Measurements from ENCODE around the gene SPDEF.

The SPDEF gene

GRCh38 chr6:34531580-34532201 is 24.4 kb downstream of the SPDEF start:
- TF ChIP-seq, protein P1, sequence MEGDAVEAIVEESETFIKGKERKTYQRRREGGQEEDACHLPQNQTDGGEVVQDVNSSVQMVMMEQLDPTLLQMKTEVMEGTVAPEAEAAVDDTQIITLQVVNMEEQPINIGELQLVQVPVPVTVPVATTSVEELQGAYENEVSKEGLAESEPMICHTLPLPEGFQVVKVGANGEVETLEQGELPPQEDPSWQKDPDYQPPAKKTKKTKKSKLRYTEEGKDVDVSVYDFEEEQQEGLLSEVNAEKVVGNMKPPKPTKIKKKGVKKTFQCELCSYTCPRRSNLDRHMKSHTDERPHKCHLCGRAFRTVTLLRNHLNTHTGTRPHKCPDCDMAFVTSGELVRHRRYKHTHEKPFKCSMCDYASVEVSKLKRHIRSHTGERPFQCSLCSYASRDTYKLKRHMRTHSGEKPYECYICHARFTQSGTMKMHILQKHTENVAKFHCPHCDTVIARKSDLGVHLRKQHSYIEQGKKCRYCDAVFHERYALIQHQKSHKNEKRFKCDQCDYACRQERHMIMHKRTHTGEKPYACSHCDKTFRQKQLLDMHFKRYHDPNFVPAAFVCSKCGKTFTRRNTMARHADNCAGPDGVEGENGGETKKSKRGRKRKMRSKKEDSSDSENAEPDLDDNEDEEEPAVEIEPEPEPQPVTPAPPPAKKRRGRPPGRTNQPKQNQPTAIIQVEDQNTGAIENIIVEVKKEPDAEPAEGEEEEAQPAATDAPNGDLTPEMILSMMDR (IDR thresholded peaks at IDR 0.05; ENCODE audit: control insufficient read depth, extremely low read depth, insufficient read depth) = no peak
- DNase-seq (ENCODE audit: low read depth) = no peak
- no peak overlapping the region for H3K4me3 ChIP-seq (ENCODE audit: low read depth, low read length)

- DNase-seq (ENCODE audit: low read depth) = no peak
- TF ChIP-seq, protein P1 (IDR thresholded peaks at IDR 0.05; ENCODE audit: control insufficient read depth, extremely low read depth, insufficient read depth) = no peak
- no peak overlapping the region for H3K4me3 ChIP-seq (ENCODE audit: low read depth, low read length)
Measured at GRCh38 chr6:34530753-34531365, 25.3 kb downstream of the SPDEF start.

DNA sequence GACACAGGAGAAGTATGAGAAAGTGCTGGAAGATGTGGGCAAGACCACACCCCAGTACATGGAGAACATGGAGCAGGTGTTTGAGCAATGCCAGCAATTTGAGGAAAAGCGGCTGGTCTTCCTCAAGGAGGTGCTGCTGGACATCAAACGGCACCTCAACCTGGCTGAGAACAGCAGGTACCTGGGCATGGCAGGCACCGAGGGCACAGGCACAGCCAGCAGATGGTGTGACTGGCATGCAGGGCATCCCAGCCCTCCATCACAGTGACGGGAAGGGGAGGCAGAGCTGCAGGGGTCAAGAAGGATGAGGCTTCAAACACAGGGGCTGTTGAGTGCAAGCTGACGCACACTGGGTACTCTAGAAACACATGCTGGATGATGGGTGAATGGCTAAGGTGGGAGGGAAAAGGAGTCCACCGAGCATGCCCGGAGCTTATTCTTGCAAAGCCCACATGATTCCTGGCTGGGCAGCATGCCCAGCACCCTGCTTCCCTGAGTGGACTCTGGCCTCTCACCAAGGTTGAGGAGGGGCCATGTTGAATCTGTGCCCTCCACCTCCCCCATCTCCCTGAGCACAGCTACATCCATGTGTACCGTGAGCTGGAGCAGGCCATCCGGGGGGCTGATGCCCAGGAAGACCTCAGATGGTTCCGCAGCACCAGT is 26.3 kb downstream of the SPDEF start:
- TF ChIP-seq, protein P1 (IDR thresholded peaks at IDR 0.05; ENCODE audit: control insufficient read depth, extremely low read depth, insufficient read depth) = peak; percentile 41; the same call in 1 of the 2 replicates
- no peak for DNase-seq (ENCODE audit: low read depth)
- H3K4me3 ChIP-seq (ENCODE audit: low read depth, low read length) = no peak overlapping the region

DNA sequence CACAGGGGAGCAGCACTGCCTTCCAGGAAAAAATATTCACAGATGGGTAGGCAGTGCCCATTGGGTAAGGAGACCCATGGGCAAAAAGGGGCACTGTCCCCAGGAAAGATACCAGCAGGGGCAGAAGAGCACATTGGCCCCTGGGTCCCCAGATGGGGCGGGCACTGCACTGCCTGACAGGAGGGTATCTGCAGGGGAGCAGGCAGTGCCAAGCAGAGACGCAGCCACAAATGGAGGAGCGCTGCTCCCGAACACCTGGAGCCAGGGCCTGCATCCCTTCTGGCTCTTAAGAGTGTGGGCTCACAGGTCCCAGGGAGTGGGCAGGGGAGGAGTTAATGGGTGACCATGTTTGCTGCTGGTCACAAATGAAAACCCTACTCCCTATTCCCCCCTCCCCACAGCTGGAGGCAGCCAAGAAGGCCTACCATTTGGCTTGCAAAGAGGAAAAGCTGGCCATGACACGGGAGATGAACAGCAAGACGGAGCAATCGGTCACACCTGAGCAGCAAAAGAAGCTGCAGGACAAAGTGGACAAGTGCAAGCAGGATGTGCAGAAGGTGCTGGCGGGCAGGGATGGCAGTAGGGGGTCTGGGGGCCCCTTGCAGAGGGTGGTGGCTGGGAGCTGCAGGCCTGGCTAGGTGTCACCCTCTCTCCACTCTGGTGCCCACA is 27.0 kb downstream of the SPDEF start:
- no peak overlapping the region for H3K4me3 ChIP-seq (ENCODE audit: low read depth, low read length)
- TF ChIP-seq, protein P1 (IDR thresholded peaks at IDR 0.05; ENCODE audit: control insufficient read depth, extremely low read depth, insufficient read depth) = no peak
- no peak for DNase-seq (ENCODE audit: low read depth)

- no peak overlapping the region for H3K4me3 ChIP-seq (ENCODE audit: low read depth, low read length)
- TF ChIP-seq, protein P1 (IDR thresholded peaks at IDR 0.05; ENCODE audit: control insufficient read depth, extremely low read depth, insufficient read depth) = no peak
- no peak for DNase-seq (ENCODE audit: low read depth)
Measured at GRCh38 chr6:34527751-34528670, 28.1 kb downstream of the SPDEF start.
